ENCODE measurements around the gene IL21R.

GRCh38 chr16:27462200-27462845 is 60.3 kb downstream of the IL21R start:
- TF ChIP-seq SMC3 (IDR thresholded peaks at IDR 0.05; ENCODE audit: borderline replicate concordance, low read length) = no peak
- no peak for TF ChIP-seq CTCF (IDR thresholded peaks at IDR 0.05 in 2 of 3, conservative IDR thresholded peaks at IDR 0.05 in 1 of 3; ENCODE audit: control insufficient read depth in 2 of 3, extremely low read depth in 1 of 3, insufficient read depth in 1 of 3, low read depth in 3 of 3, low read length in 3 of 3)
- TF ChIP-seq POLR2A (IDR thresholded peaks at IDR 0.05; ENCODE audit: low read depth, low read length) = no peak
- TF ChIP-seq POLR2AphosphoS5 (IDR thresholded peaks at IDR 0.05; ENCODE audit: low read length) = no peak
- no peak for TF ChIP-seq CREB1 (IDR thresholded peaks at IDR 0.05; ENCODE audit: low read depth)
